Measurements from ENCODE around the gene FILIP1L. TPM values are rescaled to one million over a fixed set of nuclear protein-coding genes. Genes with fewer than 3 reads are reported as not detected.

FILIP1L gene
- total and polyA plus RNA-seq, 2 of the 4 experiments (the other 2 are of a cell fraction) = 11.5 to 19.9 TPM

- no peak overlapping the region for H2AK9ac ChIP-seq (replicated peaks; ENCODE audit: low read depth, low read length, poor library complexity)
- TF ChIP-seq SMC3 (IDR thresholded peaks at IDR 0.05; ENCODE audit: low read depth, low read length) = no peak
- TF ChIP-seq CEBPB (IDR thresholded peaks at IDR 0.05; ENCODE audit: low read depth, low read length) = no peak
- no peak for TF ChIP-seq MAFK (IDR thresholded peaks at IDR 0.05; ENCODE audit: low read depth, low read length)
- no peak for TF ChIP-seq MXI1 (IDR thresholded peaks at IDR 0.05; ENCODE audit: borderline replicate concordance, low read depth, low read length)
- TF ChIP-seq CTCF (conservative IDR thresholded peaks at IDR 0.05; ENCODE audit: low read depth, low read length) = no peak
- no peak overlapping the region for H2BK15ac ChIP-seq (ENCODE audit: low read depth, low read length)
- H3K23ac ChIP-seq (ENCODE audit: low read depth, low read length) = no peak overlapping the region
- BruUV-seq (replicated peaks) = no TSS peak
- H3K56ac ChIP-seq (ENCODE audit: extremely low read depth, insufficient read depth, low read length) = no peak overlapping the region
- H3K9me1 ChIP-seq (ENCODE audit: insufficient read depth, low read length) = peaks cover 12% of the 10 kb centered on the region
- H2BK20ac ChIP-seq (ENCODE audit: low read depth, low read length) = no peak overlapping the region
- no peak for ATAC-seq (ENCODE audit: low read depth)
- peaks cover 18% of the 10 kb centered on the region for H4K20me1 ChIP-seq (ENCODE audit: insufficient read depth, low read length)
- H3K4ac ChIP-seq (ENCODE audit: low read depth, low read length) = no peak overlapping the region
- peak overlapping the region; percentile 49; the same call in 1 of the 2 replicates for H4K5ac ChIP-seq (ENCODE audit: low read depth, low read length)
- H3K14ac ChIP-seq (replicated peaks; ENCODE audit: low read depth, low read length) = no peak overlapping the region
- no peaks in the 10 kb centered on the region for H3K9me3 ChIP-seq (ENCODE audit: control insufficient read depth, insufficient read depth, low read length)
- peaks cover 15% of the 10 kb centered on the region for H3K4me1 ChIP-seq (ENCODE audit: control insufficient read depth, insufficient read depth, low read length)
- H3K4me3 ChIP-seq (ENCODE audit: insufficient read depth, low read depth, low read length) = no peak overlapping the region
- no peak overlapping the region for H2BK120ac ChIP-seq (ENCODE audit: low read depth, low read length)
- no peak overlapping the region for H3K9ac ChIP-seq (ENCODE audit: low read depth, low read length)
- intact Hi-C loops (cut with micrococcal nuclease) = no loop called here
- H2AFZ ChIP-seq (replicated peaks; ENCODE audit: low read length, poor library complexity) = no peak overlapping the region
- WGBS, 2 experiments (ENCODE audit: extremely low coverage in 2 of 2, insufficient read length in 1 of 2) = no CpG with 5 or more reads among the region's 2 CpGs
- H3K36me3 ChIP-seq (ENCODE audit: control insufficient read depth, insufficient read depth, low read length) = peaks cover 17% of the 10 kb centered on the region
- no peak overlapping the region for H3K4me2 ChIP-seq (ENCODE audit: low read depth, low read length)
- dilution Hi-C loops (cut with HindIII; ENCODE audit: low sequenced_read_pairs, unreplicated experiment) = no loop called here
- H3K27ac ChIP-seq (ENCODE audit: insufficient read depth, low read length) = peak overlapping the region; percentile 35; the same call in 1 of the 2 replicates
- POLR2A ChIA-PET (ENCODE audit: unreplicated experiment) = no interaction called here
- 0 out of 2 replicates have a peak overlapping the region, but pooled peaks have one; percentile 45 for H3K18ac ChIP-seq (ENCODE audit: low read depth, low read length)
- H3K79me1 ChIP-seq (ENCODE audit: low read depth in 1 of 2, low read length in 2 of 2) = peaks cover 32 to 62% of the 10 kb centered on the region in 2 experiments
- H2BK5ac ChIP-seq (ENCODE audit: low read depth, low read length, poor library complexity, severe bottlenecking) = peak overlapping the region; percentile 53
- in situ Hi-C loops (cut with MboI; ENCODE audit: low sequenced_read_pairs) = loop anchor here (25.0 kb wide), 1 partner anchor 891 kb away; no protein-coding TSS in a partner anchor
- H4K91ac ChIP-seq (ENCODE audit: insufficient read depth, low read depth, low read length) = no peak overlapping the region
- no peak overlapping the region; a peak in 1 of 4 replicates for H4K8ac ChIP-seq (ENCODE audit: low read depth in 2 of 2, low read length in 2 of 2)
- no peak for DNase-seq
- no peak overlapping the region for H2AK5ac ChIP-seq (ENCODE audit: low read depth, low read length)
- CTCF ChIA-PET = interaction anchor here (0.7 to 1.3 kb wide), 3 partner anchors 199 to 408 kb away, joined by 3 to 7 read pairs (median 4); no protein-coding TSS in a partner anchor
- H3K27me3 ChIP-seq (ENCODE audit: control insufficient read depth, insufficient read depth, low read length) = no peaks in the 10 kb centered on the region
These were observed 268.3 kb downstream of the FILIP1L start for GRCh38 chr3:99845999-99846398.

Data from IMR-90 (cell line).